ENCODE data around the gene RIMS4.

Gene RIMS4

DNA sequence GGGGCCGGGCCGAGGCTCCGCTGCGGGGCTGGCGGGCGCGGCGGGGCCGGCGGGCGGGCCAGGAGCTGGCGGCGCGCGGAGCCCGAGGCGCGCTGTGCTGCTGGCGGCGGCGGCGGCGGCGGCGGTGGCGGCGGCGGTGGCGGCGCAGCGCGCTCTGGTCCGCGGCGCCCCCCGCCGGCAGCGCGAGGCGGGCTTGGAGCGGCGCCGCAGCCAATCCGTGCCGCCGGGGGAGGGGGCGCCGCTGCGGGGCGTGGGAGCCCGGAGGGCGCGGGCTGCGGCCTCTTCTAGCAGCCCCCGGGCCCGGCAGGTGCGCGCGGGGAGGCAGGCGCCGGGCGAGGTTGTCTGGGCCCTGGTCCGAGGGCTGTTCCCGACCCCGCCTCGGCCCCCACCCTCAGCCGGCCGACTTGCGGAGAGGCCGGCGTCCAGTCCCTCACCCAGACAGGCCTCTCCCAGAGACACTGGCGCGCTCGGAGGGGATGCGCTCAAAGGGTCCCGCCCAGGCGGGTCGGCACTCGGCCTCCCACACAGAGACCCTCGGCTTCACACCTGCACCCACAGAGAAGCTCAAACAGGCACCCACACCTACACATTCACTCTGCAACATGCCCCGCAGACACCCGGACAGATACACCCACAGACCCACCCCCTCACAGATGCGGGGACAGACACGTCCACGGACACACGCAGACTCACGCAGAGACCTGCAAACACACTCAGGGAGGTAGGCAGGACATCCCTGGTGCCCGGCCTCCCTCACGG is at the start of gene RIMS4:
TSS of gene RIMS4 (minus strand) at position 156 of the 759 bp plus-strand sequence. CDS start 275 bp downstream, outside the sequence.
- TF ChIP-seq GATA1 (IDR thresholded peaks at IDR 0.05; ENCODE audit: low read depth, low read length) (no peak), POLR2A (IDR thresholded peaks at IDR 0.05; ENCODE audit: low read length) (no peak)
- DNase-seq = no peak

DNA sequence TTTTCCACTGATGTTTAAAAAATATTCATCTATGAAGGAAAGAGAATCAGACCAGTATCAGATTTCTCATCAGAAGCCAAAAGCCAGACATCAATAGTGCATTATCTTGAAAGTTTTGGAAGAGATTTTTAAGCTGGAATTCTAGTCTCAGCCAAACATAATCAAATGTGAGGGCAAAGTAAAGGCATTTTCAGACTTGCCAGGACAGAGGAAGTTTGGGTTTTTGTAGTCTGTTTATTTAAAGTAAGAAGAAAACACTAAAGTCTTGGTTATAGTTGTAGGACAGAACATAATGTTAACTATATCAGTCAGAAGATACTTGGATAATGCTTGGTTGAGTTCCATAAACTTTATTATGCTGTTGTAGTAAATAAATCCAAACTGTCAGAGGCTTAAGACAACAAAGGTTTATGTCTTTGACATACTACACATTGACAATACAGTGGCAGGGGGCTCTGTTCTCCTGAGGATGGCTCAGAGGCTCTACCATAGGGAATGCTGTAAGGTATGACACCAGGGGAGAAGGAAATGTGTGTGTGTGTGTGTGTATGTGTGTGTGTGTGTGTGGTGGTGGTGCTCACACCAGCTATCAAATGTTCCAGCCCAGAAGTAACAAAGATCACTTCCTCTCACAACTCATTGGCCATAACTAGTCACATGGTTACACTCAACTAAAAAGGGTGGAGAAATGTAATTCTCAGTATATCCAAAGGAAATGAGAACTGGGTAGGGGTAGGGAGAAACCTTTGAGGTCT is 48.4 kb upstream of the RIMS4 start:
- no peak for TF ChIP-seq GATA1 (IDR thresholded peaks at IDR 0.05; ENCODE audit: low read depth, low read length)
- TF ChIP-seq POLR2A (IDR thresholded peaks at IDR 0.05; ENCODE audit: low read length) = no peak
- DNase-seq = no peak

DNA sequence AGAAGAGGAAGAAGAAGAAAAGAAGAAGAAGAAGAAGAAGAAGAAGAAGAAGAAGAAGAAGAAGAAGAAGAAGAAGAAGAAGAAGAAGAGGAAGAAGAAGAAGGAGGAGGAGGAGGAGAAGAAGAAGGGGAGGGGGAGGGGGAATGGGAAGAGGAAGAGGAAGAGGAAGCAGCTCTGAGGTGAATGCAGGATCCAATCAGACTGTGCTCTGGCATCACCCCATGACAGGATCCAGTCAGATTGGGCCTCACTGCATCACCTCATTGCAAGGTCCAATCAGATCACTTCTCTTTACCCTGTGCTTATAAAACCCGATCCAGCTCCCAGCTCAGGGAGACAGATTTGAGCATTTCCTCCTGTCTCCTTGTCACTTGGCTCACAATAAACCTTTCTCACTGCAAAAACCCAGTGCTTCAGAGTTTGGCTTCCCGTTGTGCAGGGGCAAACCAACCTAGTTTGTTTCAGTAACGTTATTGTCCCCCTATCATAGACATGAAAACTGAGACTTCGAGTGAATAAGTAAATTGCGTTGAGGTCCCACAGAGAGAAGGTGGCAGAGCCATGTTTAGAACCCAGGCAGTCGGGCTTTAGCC is 46.6 kb upstream of the RIMS4 start:
- DNase-seq = no peak
- TF ChIP-seq GATA1 (IDR thresholded peaks at IDR 0.05; ENCODE audit: low read depth, low read length) (no peak), POLR2A (IDR thresholded peaks at IDR 0.05; ENCODE audit: low read length) (no peak)

DNA sequence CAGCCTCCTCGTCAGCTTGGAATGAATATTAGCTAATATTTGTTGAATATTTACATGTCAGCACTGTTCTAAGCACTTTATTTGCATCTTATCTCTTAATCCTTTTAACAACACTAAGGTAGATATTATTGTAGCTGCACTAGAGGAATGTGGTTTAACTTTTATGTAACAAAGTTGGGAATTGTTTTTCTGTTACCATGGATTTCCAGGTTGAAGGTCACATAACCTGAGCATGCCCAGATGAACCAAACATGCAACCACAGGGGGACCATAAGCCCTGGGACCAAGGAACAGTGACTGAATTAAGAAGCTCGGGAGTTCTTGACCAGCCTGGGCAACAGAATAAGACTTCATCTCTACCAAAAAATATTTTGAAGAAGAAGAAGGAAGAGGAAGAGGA is 46.1 kb upstream of the RIMS4 start:
- DNase-seq = no peak

DNA sequence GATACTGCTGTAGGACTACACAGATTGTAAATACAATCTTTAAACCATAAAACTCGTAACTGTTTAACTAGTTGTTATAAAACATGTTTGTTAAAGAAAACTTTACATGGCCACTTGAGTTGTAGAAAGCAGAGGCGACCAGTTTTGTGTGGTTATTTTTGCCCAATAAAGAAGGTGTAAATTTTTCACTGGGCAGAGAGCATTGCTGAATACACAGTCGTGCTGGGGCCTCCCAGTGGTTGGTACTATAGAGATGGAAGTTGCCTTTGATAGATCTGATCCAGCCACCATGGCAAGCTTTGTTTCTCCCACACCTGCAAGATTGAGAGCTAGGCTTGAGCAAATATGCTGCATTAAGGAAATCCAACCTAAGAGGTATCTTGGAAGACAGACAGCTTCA is 41.2 kb upstream of the RIMS4 start:
- DNase-seq = no peak
- TF ChIP-seq GATA1 (IDR thresholded peaks at IDR 0.05; ENCODE audit: low read depth, low read length) (no peak), POLR2A (IDR thresholded peaks at IDR 0.05; ENCODE audit: low read length) (no peak)

More for the DNA sequence above, 46.1 kb upstream of the RIMS4 start:
- TF ChIP-seq GATA1 (IDR thresholded peaks at IDR 0.05; ENCODE audit: low read depth, low read length) (no peak), POLR2A (IDR thresholded peaks at IDR 0.05; ENCODE audit: low read length) (no peak)

DNA sequence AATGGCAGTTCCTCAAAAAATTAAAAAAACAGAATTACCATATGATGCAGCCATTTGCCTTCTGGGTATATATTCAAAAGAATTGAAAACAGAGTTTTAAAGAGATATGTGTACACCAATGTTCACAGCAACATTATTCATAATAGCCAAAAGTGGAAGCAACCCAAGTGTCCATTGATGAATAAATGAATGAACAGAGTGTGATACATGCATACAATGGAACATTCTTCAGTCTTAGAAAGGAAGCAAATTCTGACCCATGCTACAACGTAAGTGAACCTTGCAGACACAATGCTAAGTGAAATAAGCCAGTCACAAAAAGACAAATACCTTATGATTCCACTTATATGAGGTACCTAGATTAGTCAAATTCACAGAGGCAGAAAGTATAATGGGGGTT is 40.5 kb upstream of the RIMS4 start:
- no peak for DNase-seq
- TF ChIP-seq GATA1 (IDR thresholded peaks at IDR 0.05; ENCODE audit: low read depth, low read length) (no peak), POLR2A (IDR thresholded peaks at IDR 0.05; ENCODE audit: low read length) (no peak)

DNA sequence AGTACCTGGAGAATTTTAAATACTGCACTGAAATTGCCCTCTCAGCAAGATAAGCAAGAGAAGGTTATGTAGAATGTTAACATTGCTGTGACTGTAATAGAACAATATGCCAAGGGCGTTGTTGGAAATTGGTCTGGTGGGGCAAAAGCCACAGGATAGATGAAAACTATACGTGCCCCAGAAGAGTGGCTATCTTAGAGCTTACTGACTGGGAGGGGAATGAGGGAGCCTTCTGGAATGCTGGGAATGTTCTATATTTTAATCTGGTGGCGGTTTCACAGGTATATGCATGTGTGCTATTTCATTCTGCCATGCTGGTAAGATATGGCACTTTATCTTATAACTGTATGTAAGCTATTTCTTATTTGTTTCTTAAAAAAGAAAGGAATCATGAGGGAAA is 39.9 kb upstream of the RIMS4 start:
- TF ChIP-seq GATA1 (IDR thresholded peaks at IDR 0.05; ENCODE audit: low read depth, low read length) (no peak), POLR2A (IDR thresholded peaks at IDR 0.05; ENCODE audit: low read length) (no peak)
- no peak for DNase-seq

DNA sequence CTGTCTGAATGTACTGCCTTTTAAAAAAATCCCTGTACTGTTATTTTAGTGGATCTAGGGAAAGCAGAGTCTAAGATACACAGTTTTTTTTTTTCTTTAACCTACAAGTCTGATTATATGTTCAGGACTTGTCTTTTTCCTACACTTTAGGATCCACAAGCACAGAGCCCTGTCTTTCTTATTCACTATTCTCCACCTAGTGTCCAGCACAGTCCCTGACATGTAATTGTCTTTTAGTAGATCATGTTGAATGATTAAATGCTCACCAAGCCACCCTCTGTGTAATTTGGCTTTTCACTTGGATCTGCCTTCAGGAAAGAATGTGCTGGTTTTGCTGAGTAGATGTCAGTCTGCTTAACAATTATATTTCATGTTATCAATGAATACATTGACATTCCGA is 39.4 kb upstream of the RIMS4 start:
- DNase-seq = no peak
- TF ChIP-seq POLR2A (IDR thresholded peaks at IDR 0.05; ENCODE audit: low read length) = no peak
- TF ChIP-seq GATA1 (IDR thresholded peaks at IDR 0.05; ENCODE audit: low read depth, low read length) = no peak

DNA sequence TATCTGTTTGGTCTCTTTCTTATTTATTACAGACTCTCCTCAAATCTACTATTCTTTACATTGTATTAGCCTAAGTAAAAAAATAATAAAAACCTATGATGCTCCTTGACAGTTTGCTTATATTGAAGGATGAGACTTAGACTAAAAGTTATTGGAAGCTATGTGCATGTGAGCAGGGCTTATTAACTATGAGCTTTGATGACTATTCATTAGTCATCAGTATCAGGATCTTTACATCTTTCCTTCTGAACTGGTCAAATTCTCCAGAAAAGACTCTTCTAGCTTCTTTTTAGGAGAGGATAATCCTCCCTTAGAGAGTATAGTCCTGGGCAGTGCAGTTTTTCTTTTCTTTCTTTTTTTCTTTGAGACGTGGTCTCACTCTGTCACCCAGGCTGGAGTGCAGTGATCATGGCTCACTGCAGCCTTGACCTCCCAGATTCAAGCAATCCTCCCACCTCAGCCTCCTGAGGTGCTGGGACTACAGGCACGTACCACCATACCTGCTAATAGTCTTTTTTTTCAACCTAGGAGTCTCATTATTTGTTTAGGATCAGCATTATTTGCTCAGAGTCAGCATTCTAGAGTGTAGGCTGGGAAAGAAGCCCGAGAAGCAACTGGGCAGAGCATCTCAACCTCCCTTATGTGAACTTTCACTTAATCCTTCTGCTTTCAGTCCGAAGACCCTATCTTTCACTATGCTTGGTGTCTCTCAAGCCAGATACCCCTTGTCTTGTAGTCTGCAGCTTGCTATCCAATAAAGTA is 38.1 kb upstream of the RIMS4 start:
- TF ChIP-seq GATA1 (IDR thresholded peaks at IDR 0.05; ENCODE audit: low read depth, low read length) (no peak), POLR2A (IDR thresholded peaks at IDR 0.05; ENCODE audit: low read length) (no peak)
- no peak for DNase-seq

DNA sequence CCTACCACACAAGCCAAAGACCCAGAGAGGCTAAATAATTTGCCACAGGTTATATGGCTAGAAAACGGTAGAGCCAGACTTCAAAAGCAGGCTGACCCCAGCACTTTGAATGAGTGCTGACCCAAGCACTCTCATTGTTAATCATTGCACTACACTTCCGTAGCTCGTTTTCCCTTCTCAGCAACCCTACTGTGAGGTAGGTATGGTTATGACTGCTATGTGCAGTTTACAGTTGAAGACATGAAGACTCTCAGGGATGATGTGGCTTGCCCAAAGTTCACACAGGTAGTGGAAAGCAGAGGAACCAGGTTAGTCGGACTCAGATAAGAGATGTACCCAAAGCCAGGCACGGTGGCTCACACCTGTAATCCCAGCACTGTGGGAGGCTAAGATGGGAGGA is 33.5 kb upstream of the RIMS4 start:
- TF ChIP-seq GATA1 (IDR thresholded peaks at IDR 0.05; ENCODE audit: low read depth, low read length) (no peak), POLR2A (IDR thresholded peaks at IDR 0.05; ENCODE audit: low read length) (no peak)
- DNase-seq = no peak

DNA sequence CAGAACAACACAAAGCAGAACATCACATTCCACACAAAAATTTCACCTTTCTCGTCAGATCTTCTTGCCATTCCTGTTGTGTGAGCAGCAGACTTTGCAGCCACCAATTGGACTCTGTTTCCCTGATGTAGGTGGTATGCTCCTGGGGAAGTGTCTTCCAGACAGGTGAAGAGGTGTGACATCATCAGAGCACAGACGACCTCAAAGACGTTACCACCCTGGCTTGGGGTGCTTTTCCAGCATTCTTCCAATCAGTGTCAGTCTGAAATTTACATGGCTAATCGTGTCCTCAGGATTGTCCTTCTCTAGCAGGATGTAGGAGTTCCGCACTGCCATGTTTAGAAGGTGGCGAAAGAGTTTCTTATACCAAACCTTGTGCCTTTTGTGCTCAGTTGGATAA is 31.6 kb upstream of the RIMS4 start:
- no peak for DNase-seq
- TF ChIP-seq GATA1 (IDR thresholded peaks at IDR 0.05; ENCODE audit: low read depth, low read length) (no peak), POLR2A (IDR thresholded peaks at IDR 0.05; ENCODE audit: low read length) (no peak)

DNA sequence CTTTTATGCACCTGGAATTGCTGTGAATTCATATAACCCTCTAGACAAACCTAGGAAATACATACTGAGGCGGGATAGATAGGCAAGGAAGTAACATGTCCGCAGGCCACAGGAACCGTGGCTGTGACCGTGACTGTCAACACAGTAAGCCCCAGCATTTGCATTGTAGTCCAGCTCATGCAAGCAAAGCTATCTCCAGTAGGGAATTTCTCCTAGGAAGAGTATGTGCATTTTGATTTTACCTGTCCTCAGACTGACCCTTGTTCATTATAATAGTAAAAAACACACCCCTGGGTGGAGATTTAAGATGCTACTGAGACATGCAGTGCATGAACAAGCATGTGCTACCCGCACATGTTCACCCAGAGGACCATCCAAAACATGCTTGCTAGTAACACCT is 30.5 kb upstream of the RIMS4 start:
- no peak for DNase-seq
- no peak for TF ChIP-seq POLR2A (IDR thresholded peaks at IDR 0.05; ENCODE audit: low read length)
- no peak for TF ChIP-seq GATA1 (IDR thresholded peaks at IDR 0.05; ENCODE audit: low read depth, low read length)

DNA sequence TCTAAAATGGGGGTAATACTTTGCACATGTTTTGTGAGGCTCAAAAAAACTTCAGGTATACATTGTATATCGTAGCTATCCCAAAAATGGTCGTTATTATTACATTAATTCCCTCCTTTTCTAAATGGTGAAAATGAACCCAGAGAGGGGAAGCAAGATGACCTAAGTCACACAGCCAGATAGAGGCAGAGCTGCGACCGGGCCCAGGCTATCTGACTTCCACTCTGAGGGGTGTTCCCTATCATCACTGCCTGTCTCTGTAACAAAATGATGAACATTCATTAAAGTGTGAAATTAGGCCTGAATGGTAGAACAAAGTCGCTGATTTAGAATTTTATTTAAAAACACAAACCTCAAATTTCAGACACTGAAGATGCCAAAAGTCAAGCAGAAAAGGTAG is 29.1 kb upstream of the RIMS4 start:
- DNase-seq = no peak
- no peak for TF ChIP-seq GATA1 (IDR thresholded peaks at IDR 0.05; ENCODE audit: low read depth, low read length)
- TF ChIP-seq POLR2A (IDR thresholded peaks at IDR 0.05; ENCODE audit: low read length) = no peak

DNA sequence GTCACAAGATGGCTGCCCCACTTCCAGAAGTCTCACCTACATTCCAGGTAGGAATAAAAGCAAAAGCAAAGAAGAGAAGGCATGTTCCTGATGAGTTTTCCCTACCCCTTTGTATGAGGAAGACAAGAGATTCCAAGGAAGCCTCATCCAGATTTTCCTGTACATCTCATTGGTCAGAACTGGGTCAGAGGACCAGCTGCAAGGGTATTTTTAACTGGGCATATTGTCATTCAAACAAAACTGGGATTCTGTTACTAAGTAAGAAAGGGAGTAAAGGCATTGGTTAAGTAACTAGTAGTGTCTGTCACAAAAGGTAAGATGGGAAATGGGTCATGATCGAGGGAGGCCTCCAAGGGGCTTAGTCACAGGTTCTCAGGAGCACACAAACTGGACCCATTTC is 28.2 kb upstream of the RIMS4 start:
- no peak for DNase-seq
- TF ChIP-seq GATA1 (IDR thresholded peaks at IDR 0.05; ENCODE audit: low read depth, low read length) (no peak), POLR2A (IDR thresholded peaks at IDR 0.05; ENCODE audit: low read length) (no peak)
